Upper lobe of left lung (tissue), 4 donors: ENCODE data around the gene HNRNPK.

ENCODE experiments used
- POLR2A ChIP-seq, 4 donors: fragments of 450-650 bp; IDR thresholded peaks; one replicate each; pipeline ENCODE4 v1.5.1; 2016 to 2017; ENCODE audit warnings: antibody characterized with exemption in 4 of 4, mild to moderate bottlenecking in 2 of 4
- POLR2AphosphoS5 ChIP-seq, 2 donors: sonication (generic); formaldehyde crosslinking; IDR thresholded peaks; one replicate each; pipeline ENCODE4 v1.5.1; 2017; ENCODE audit warnings: antibody characterized with exemption in 2 of 2

DNA sequence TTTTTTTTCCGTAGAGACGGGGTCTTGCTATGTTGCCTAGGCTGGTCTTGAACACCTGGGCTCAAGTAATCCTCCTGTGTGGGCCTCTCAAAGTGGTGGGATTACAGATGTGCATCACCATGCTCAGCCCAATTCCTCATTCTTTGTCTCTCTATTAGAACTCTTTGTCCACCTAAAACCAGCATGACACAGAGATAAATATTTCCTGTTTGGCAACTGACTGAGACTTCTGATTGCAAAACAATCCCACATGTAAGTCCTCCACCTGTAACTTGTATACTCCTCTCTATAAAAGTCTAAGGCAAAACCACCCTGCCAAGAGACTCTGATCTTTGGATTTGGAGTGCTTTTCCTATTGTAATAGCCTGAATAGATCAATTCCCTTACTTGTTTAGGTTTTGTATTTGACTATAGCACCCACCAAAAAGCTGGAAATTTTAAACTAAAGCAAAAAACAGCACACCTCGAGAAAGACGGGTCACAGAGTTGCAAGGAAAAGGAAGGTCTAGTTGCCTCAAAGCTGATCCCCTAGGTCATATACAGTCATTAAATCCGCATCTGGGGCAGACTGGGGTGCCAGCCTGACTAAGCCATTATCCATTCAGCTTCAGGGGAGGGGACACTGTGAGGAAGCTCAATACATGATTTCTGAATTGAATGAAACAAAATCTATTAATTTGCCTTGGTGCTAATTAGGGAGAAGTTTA is 45.3 kb downstream of the HNRNPK start:
- TF ChIP-seq POLR2A (IDR thresholded peaks at IDR 0.05), result no peak
- TF ChIP-seq POLR2AphosphoS5 (IDR thresholded peaks at IDR 0.05), result no peak
